PC-3 (cell line): ENCODE results near the gene BLCAP. TPM values are rescaled to one million over a fixed set of nuclear protein-coding genes. Genes with fewer than 3 reads are reported as not detected.

Experiments used
- ATAC-seq: fragments of 200-7000 bp; cut with Tn5 transposase; 2 replicates; pipeline ENCODE4 v1.9.1; 2020; ENCODE audit warnings: mild to moderate bottlenecking, moderate library complexity
- BruUV-seq: library from RNA; stranded (reverse); fragments of 400-500 nt; replicated peaks from 2 replicates; lab custom pipeline; 2021; lab: Mats Ljungman, UMichigan
- CTCF ChIA-PET: fragments of 300-600 bp; sonication (Branson Sonifier 250); formaldehyde crosslinking; loops from one replicate; lab custom pipeline; 2022; ENCODE audit warnings: antibody characterized with exemption; lab: Charles Lee
- POLR2A ChIA-PET: fragments of 300-600 bp; sonication (Branson Sonifier 250); formaldehyde crosslinking; loops from one replicate; lab custom pipeline; 2022; ENCODE audit warnings: antibody characterized with exemption; ENCODE audit not compliant: unreplicated experiment; lab: Charles Lee
- DNase-seq: peaks from one replicate; pipeline ENCODE4 v3.0.0-alpha.2; 2015
- H2AFZ ChIP-seq: fragments of 300-600 bp; sonication (generic); 2 replicates; pipeline ENCODE4 v1.6.0; 2016; ENCODE audit warnings: antibody characterized with exemption, low read length
- H3F3A ChIP-seq: fragments of 300-600 bp; sonication (generic); one replicate; pipeline ENCODE4 v1.6.0; 2017; ENCODE audit warnings: antibody characterized with exemption, low read length, control low read depth, mild to moderate bottlenecking; ENCODE audit not compliant: unreplicated experiment
- H3K27ac ChIP-seq: fragments of 300-600 bp; sonication (generic); 2 replicates; pipeline ENCODE4 v1.5.1; 2016; ENCODE audit warnings: mild to moderate bottlenecking, low read length
- H3K27me3 ChIP-seq: fragments of 300-600 bp; sonication (generic); 2 replicates; pipeline ENCODE4 v1.6.1; 2016; ENCODE audit warnings: low read length, mixed read lengths
- H3K36me3 ChIP-seq: fragments of 300-600 bp; sonication (generic); 2 replicates; pipeline ENCODE4 v1.6.1; 2016; ENCODE audit warnings: low read depth, mixed run types, low read length, mixed read lengths
- H3K4me1 ChIP-seq: fragments of 300-600 bp; sonication (generic); 2 replicates; pipeline ENCODE4 v1.5.1; 2016; ENCODE audit warnings: low read length; ENCODE audit not compliant: insufficient read depth
- H3K4me2 ChIP-seq: fragments of 300-600 bp; sonication (generic); 2 replicates; pipeline ENCODE4 v1.6.0; 2016; ENCODE audit warnings: low read length
- H3K4me3 ChIP-seq: fragments of 300-600 bp; sonication (generic); 2 replicates; pipeline ENCODE4 v1.5.1; 2016; ENCODE audit warnings: mild to moderate bottlenecking, low read length, mixed read lengths
- H3K79me2 ChIP-seq: fragments of 300-600 bp; sonication (generic); 2 replicates; pipeline ENCODE4 v1.6.1; 2017; ENCODE audit warnings: low read length, mixed read lengths
- H3K9ac ChIP-seq: fragments of 300-600 bp; sonication (generic); 2 replicates; pipeline ENCODE4 v1.6.0; 2016; ENCODE audit warnings: mild to moderate bottlenecking, low read length
- H3K9me2 ChIP-seq: fragments of 300-600 bp; sonication (generic); replicated peaks from 2 replicates; pipeline ENCODE4 v1.6.1; 2016; ENCODE audit warnings: mixed run types, low read length, mixed read lengths
- H3K9me3 ChIP-seq: fragments of 300-600 bp; sonication (generic); 2 replicates; pipeline ENCODE4 v1.6.1; 2016; ENCODE audit warnings: low read length, mixed read lengths
- H4K20me1 ChIP-seq: fragments of 300-600 bp; sonication (generic); 2 replicates; pipeline ENCODE4 v1.6.1; 2016; ENCODE audit warnings: low read length, mixed read lengths
- CTCF ChIP-seq: fragments of 300-600 bp; sonication (generic); conservative IDR thresholded peaks from 2 replicates; pipeline ENCODE4 v1.5.1; 2017; ENCODE audit warnings: antibody characterized with exemption, low read depth, mild to moderate bottlenecking, low read length
- EZH2 ChIP-seq: fragments of 300-600 bp; sonication (generic); IDR thresholded peaks from one replicate; pipeline ENCODE4 v1.6.1; 2017; ENCODE audit warnings: antibody characterized with exemption, mild to moderate bottlenecking, low read length; ENCODE audit not compliant: unreplicated experiment
- EZH2phosphoT487 ChIP-seq: fragments of 300-600 bp; sonication (generic); IDR thresholded peaks from 2 replicates; pipeline ENCODE4 v1.6.1; 2018; ENCODE audit warnings: mild to moderate bottlenecking, antibody characterized with exemption, low read length, borderline replicate concordance
- intact Hi-C: fragments of 100-400 bp; cut with micrococcal nuclease; formaldehyde crosslinking; loops from 2 replicates; pipeline ENCODE4 v1.9.0; 2023
- total RNA-seq: library from RNA; depleted of rRNA; stranded (reverse); fragments of >200 nt; gene quantifications from 2 replicates; pipeline ENCODE4 v1.2.3, GENCODE V29; 2014

Gene BLCAP
- total RNA-seq, 1 experiment from 2014 or later = 100 TPM

GRCh38 chr20:37547912-37548311 lies 20.2 kb upstream of the BLCAP start:
- no peaks in the 10 kb centered on the region for H4K20me1 ChIP-seq
- no peak for TF ChIP-seq EZH2phosphoT487
- no peak for TF ChIP-seq CTCF
- TF ChIP-seq EZH2 = no peak
- BruUV-seq = no TSS peak
- H3K36me3 ChIP-seq = no peaks in the 10 kb centered on the region
- no peaks in the 10 kb centered on the region for H3K9me3 ChIP-seq
- ATAC-seq (no peak), DNase-seq (no peak)
- peaks cover 31% of the 10 kb centered on the region for H3K4me1 ChIP-seq
- H3K27me3 ChIP-seq = no peaks in the 10 kb centered on the region
- intact Hi-C loops = no loop called here
- no peaks in the 10 kb centered on the region for H3K79me2 ChIP-seq
- no peak overlapping the region for H3K9ac ChIP-seq
- H2AFZ ChIP-seq = no peak overlapping the region
- H3K27ac ChIP-seq = no peak overlapping the region
- no peak overlapping the region for H3K4me3 ChIP-seq
- ChIA-PET POLR2A (interaction anchor here (0.6 kb wide), 1 partner anchor 147 kb away, joined by 5 read pairs; no protein-coding TSS in a partner anchor), CTCF (no interaction called here)
- H3F3A ChIP-seq = no peaks in the 10 kb centered on the region
- H3K4me2 ChIP-seq = no peak overlapping the region
- H3K9me2 ChIP-seq = no peaks in the 10 kb centered on the region

GRCh38 chr20:37545516-37545915 lies 17.8 kb upstream of the BLCAP start:
- H3K27ac ChIP-seq = no peak overlapping the region
- intact Hi-C loops = no loop called here
- ATAC-seq = no peak
- no peaks in the 10 kb centered on the region for H3K9me2 ChIP-seq
- no peaks in the 10 kb centered on the region for H3K79me2 ChIP-seq
- TF ChIP-seq CTCF (no peak), EZH2phosphoT487 (no peak), EZH2 (no peak)
- no peaks in the 10 kb centered on the region for H3K27me3 ChIP-seq
- DNase-seq = peak; percentile 70
- 0 out of 2 replicates have a peak overlapping the region, but pooled peaks have one; percentile 3 for H3K4me2 ChIP-seq
- no peak overlapping the region for H3K4me3 ChIP-seq
- peaks cover 53% of the 10 kb centered on the region for H3K4me1 ChIP-seq
- H3K36me3 ChIP-seq = no peaks in the 10 kb centered on the region
- POLR2A ChIA-PET = no interaction called here
- H4K20me1 ChIP-seq = no peaks in the 10 kb centered on the region
- no peak overlapping the region for H2AFZ ChIP-seq
- H3F3A ChIP-seq = peaks cover 5% of the 10 kb centered on the region
- H3K9me3 ChIP-seq = no peaks in the 10 kb centered on the region
- CTCF ChIA-PET = no interaction called here
- BruUV-seq = no TSS peak
- H3K9ac ChIP-seq = no peak overlapping the region

- Histone ChIP-seq H3K36me3 (no peaks in the 10 kb centered on the region), H4K20me1 (no peaks in the 10 kb centered on the region), H3K9ac (no peak overlapping the region), H2AFZ (no peak overlapping the region), H3K9me2 (no peaks in the 10 kb centered on the region), H3K9me3 (no peaks in the 10 kb centered on the region), H3K4me2 (no peak overlapping the region), H3K79me2 (no peaks in the 10 kb centered on the region), H3K27me3 (no peaks in the 10 kb centered on the region), H3K4me3 (no peak overlapping the region), H3K27ac (peak overlapping the region; percentile 97; the same call in 1 of the 2 replicates), H3K4me1 (peaks cover 64% of the 10 kb centered on the region), H3F3A (peaks cover 16% of the 10 kb centered on the region)
- CTCF ChIA-PET = interaction anchor here (0.6 to 1.0 kb wide), 4 partner anchors 11 to 352 kb away, joined by 3 read pairs; partner anchors contain the start of gene GHRH
- POLR2A ChIA-PET = interaction anchor here (0.6 kb wide), 1 partner anchor 46 kb away, joined by 9 read pairs; no protein-coding TSS in a partner anchor
- ATAC-seq (no peak), DNase-seq (no peak)
- intact Hi-C loops = no loop called here
- no TSS peak for BruUV-seq
- TF ChIP-seq EZH2 = no peak
- no peak for TF ChIP-seq EZH2phosphoT487
- TF ChIP-seq CTCF = no peak
These were observed 16.7 kb upstream of the BLCAP start for GRCh38 chr20:37544386-37544785.
